ACHN (cell line): ENCODE measurements around the gene TMEM259.
A peak's percentile ranks its signal among the peaks of the same experiment; 100 is the strongest.

Source experiments
- DNase-seq: peaks from one replicate; pipeline ENCODE4 v3.0.0-alpha.2; 2015
- in situ Hi-C: cut with HindIII; loops from 2 replicates; pipeline ENCODE4 v1.10.0; 2017; ENCODE audit warnings: low sequenced_read_pairs, low pct_ligation_motif_present, low pct_unique_long_range_greater_than_20kb

Gene TMEM259

GRCh38 chr19:1020868-1021425, at the start of gene TMEM259:
TMEM259 (minus strand) TSS chr19:1021123; CDS start chr19:1020996, 127 bp downstream.
- in situ Hi-C loops = no loop called here
- peak; percentile 92 for DNase-seq

GRCh38 chr19:1070576-1070930, 49.6 kb upstream of the TMEM259 start:
- no peak for DNase-seq
- in situ Hi-C loops = no loop called here

GRCh38 chr19:1069009-1069779, 48.3 kb upstream of the TMEM259 start:
- in situ Hi-C loops = no loop called here

GRCh38 chr19:1068009-1069001, 47.4 kb upstream of the TMEM259 start:
- in situ Hi-C loops = no loop called here

More at GRCh38 chr19:1069009-1069779, 48.3 kb upstream of the TMEM259 start:
- DNase-seq = no peak

GRCh38 chr19:1067341-1067957, 46.5 kb upstream of the TMEM259 start:
- no peak for DNase-seq
- in situ Hi-C loops = no loop called here

More at GRCh38 chr19:1068009-1069001, 47.4 kb upstream of the TMEM259 start:
- DNase-seq = no peak

DNA sequence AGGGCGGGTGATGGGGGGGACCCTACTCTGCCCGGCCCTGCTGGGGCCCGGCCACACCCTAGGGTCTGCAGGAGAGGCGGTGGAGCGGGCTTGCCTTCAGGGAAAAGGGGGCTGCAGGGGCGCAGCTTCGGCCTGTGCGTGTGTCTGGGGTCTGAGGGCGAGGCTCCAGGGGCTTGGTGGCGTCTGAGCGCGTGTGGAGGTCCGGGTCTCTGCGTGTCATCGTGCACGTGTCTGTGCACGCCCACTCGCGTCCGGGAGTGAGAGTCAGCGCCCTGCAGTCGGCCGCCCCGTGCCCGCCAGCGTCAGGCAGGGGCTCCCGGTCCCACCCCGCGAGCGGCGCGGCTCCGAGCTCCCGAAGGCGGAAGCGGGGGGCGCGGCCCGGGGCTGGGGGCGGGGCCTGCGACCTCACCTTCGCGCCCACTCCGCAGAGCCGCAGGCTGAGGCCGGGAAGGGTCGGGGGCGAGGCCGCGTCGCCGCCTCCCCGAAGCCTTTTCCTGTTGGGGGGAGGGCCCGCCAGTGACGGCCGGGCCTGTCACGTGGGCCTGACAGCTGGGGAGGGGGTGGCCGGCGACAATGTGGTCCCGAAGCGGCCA, 45.9 kb upstream of the TMEM259 start, which contains the start of gene ARHGAP45:
Gene ARHGAP45 (plus strand): TSS at position 420 of the 593 bp plus-strand sequence. CDS start 239 bp downstream, outside the sequence.
- in situ Hi-C loops = no loop called here
- no peak for DNase-seq

DNA sequence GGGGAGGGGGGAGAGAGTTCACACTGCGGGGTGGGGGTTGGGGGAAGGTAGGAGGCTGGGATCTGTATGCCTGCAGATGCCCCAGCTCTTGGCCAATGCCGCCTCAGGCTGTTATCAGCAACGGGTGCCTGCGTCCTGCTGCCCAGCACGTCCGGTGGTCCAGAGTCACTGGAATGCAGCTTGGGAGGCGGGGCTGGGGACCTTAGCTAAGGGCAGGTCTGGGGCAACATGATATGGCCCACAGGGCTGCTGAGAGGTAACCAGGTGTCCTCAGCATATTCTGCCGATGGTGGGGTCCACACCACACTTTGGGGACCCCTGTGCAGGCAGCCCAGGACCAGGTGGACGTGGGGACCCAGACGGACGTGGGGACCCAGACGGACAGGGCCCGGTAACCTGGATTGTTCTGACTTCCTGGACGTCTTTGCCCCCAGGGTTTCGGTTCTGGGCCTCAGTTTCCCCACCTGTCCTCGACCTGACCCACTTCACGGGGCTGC, 45.4 kb upstream of the TMEM259 start:
- in situ Hi-C loops = no loop called here

GRCh38 chr19:1065606-1066109, 44.7 kb upstream of the TMEM259 start:
- in situ Hi-C loops = no loop called here
- no peak for DNase-seq

More for the DNA sequence above, 45.4 kb upstream of the TMEM259 start:
- no peak for DNase-seq

- in situ Hi-C loops = no loop called here
- peak; percentile 70 for DNase-seq
Measured at GRCh38 chr19:1064661-1065605, 44.0 kb upstream of the TMEM259 start.

DNA sequence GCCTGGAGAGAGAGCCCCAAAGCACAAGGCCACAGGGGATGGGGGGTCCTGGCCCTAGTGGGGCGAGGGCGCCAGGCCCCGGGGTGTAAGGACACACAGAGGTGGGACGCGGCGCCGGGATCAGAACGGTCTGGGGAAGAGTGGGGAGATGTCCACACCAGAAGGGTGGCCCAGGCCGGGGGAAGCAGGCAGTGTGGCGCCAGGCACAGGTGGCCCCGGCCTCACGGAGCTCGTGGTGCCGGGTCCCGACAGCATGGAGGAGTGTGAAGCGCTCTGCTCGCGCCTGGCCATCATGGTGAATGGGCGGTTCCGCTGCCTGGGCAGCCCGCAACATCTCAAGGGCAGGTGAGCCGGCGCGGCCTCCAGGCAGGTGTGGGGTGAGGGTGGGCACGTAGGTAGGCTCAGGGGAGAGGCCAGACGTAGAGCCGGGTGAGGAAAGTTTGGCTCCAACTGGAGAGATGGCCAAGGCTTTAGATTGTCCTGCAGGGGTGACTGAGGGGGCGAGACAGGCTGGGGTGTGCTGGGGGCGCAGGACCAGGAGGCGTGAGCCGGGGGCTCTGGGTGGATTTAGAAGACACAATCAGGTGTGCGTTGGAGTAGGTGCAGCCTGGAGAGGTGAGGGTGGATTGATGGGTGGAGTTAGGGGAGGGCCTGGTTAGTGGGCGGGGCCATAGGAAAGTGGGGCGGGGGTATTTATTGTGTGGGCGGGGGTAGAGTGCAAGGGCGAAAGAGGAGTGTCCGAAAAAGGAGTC, 43.2 kb upstream of the TMEM259 start:
- in situ Hi-C loops = no loop called here
- DNase-seq = no peak

DNA sequence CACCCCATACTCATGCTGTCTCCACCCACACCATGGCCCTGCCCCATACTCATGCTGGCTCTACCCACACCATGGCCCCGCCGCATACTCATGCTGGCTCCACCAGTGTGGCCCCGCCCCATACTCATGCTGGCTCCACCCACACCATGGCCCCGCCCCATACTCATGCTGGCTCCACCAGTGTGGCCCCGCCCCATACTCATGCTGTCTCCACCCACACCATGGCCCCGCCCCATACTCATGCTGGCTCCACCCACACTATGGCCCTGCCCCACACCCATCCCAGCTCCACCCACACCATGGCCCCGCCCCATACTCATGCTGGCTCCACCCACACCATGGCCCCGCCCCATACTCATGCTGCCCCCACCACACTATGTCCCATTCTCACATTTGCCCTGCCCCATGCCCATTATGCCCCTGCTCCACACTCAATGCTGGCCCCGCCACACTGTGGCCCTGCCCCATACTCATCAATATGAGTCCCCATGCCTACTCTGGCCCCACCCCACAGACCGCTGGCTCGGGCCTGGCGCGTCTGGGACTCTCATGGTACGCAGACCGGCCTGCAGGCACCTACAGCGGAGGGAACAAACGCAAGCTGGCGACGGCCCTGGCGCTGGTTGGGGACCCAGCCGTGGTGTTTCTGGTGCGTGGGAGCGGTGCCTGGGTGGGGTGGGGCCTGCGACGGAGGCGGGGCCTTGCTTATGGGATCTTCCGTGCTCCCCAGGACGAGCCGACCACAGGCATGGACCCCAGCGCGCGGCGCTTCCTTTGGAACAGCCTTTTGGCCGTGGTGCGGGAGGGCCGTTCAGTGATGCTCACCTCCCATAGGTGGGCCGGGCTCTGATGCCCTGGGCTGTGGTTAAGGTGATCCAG, 42.3 kb upstream of the TMEM259 start:
- in situ Hi-C loops = no loop called here
- DNase-seq = no peak

DNA sequence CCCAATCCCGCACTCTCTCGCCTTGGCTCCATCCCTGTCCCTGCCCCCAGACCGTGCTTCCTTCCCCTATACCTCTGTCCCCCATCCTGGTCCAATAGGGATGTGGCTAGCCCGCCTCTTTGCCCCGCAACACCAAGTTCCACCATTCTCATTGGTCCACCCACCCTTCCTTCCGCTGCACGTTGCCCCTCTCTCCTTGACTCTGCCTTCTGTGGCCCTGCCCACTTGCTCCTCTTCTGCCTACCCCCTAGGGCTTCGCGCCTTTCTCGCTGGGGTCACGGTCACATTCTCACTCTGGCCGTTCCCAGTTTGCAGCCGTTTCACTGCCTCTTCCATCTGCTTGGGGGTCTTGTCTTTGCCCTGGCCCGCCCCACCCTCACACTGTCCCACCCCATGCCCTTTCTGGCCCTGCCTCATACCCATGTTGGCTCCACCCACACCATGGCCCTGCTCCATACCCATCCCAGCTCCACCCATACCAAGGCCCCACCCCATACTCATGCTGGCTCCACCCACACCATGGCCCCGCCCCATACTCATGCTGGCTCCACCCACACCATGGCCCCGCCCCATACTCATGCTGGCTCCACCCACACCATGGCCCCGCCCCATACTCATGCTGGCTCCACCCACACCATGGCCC, 41.6 kb upstream of the TMEM259 start:
- no peak for DNase-seq
- in situ Hi-C loops = no loop called here

- DNase-seq = no peak
- in situ Hi-C loops = no loop called here
Measured at GRCh38 chr19:1061987-1062386, 41.1 kb upstream of the TMEM259 start.

DNA sequence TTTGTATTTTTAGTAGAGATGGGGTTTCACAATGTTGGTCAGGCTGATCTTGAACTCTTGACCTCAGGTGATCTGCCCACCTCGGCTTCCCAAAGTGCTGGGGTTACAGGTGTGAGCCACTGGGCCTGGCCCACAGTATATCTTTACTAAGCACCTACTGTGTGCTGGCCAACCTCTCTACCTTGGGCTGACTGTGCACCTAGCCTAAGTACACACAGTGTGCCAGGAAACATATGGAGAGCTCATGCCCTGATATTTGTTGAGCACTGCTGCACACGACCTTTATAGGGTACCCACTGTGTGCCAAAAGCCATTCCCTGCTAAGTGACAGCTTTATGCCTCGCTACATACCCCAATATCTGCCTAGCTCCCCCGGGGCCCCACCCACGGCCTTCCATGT, 39.8 kb upstream of the TMEM259 start:
- no peak for DNase-seq
- in situ Hi-C loops = no loop called here

DNA sequence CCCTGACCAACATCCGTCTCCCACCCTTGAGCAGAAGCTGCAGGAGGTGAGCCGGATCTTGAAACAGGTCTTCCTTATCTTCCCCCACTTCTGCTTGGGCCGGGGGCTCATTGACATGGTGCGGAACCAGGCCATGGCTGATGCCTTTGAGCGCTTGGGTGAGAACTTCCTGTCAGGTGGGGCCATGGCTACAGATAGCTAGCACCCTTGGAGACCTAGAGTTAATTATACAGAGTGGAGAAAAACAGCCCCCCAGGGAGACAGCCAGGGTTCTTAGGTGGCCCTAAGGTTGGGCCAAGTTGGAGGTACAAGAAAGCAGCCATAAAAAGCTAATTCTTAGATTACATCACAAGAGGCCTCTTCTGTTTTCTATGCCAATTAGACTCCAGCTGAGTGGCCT, 37.2 kb upstream of the TMEM259 start:
- in situ Hi-C loops = no loop called here
- DNase-seq = no peak
